Keratinocyte (primary cell): ENCODE results near the gene CCL27. TPM values are rescaled to one million over a fixed set of nuclear protein-coding genes. Genes with fewer than 3 reads are reported as not detected.

ENCODE experiments used
- DNase-seq: peaks from one replicate; pipeline ENCODE4 v3.0.0-alpha.2; 2011; ENCODE audit warnings: low read depth, missing footprints, low spot score
- FAIRE-seq: peaks from 2 replicates; lab custom pipeline; 2011; peaks lifted over from hg19 to GRCh38; lab: Jason Lieb, UNC
- H2AFZ ChIP-seq: 2 replicates; pipeline ENCODE4 v1.6.0; 2012; ENCODE audit warnings: low read length, control low read depth, inconsistent platforms; ENCODE audit not compliant: control insufficient read depth
- H3K27ac ChIP-seq: 2 replicates; pipeline ENCODE4 v1.5.1; 2011; ENCODE audit warnings: low read length; ENCODE audit not compliant: control insufficient read depth, insufficient read depth
- H3K27me3 ChIP-seq: 3 replicates; pipeline ENCODE4 v1.6.0; 2011; ENCODE audit warnings: low read length; ENCODE audit not compliant: control insufficient read depth, insufficient read depth; ENCODE audit errors: extremely low read depth
- H3K36me3 ChIP-seq, 2 experiments: 2 replicates in 1 of 2; 3 replicates in 1 of 2; pipeline ENCODE4 v1.5.1; 2011; ENCODE audit warnings: low read length in 2 of 2, mild to moderate bottlenecking in 1 of 2; ENCODE audit not compliant: control insufficient read depth in 2 of 2, insufficient read depth in 2 of 2; ENCODE audit errors: extremely low read depth in 1 of 2
- H3K4me1 ChIP-seq: 3 replicates; pipeline ENCODE4 v1.5.1; 2011; ENCODE audit warnings: low read length; ENCODE audit not compliant: control insufficient read depth, insufficient read depth; ENCODE audit errors: extremely low read depth
- H3K4me2 ChIP-seq: 3 replicates; pipeline ENCODE4 v1.6.0; 2011; ENCODE audit warnings: low read depth, low read length; ENCODE audit not compliant: control insufficient read depth, insufficient read depth; ENCODE audit errors: extremely low read depth
- H3K4me3 ChIP-seq, 3 experiments: fragments of 200-600 bp in 1 of 3; sonication (generic) in 1 of 3; 2 replicates in 2 of 3; 3 replicates in 1 of 3; pipeline ENCODE4 v1.5.1; 2011 to 2016; ENCODE audit warnings: low read length in 3 of 3, mild to moderate bottlenecking in 3 of 3, control low read depth in 2 of 3, inconsistent platforms in 1 of 3, low read depth in 1 of 3, mixed read lengths in 1 of 3, mixed run types in 1 of 3, moderate library complexity in 1 of 3; ENCODE audit not compliant: control insufficient read depth in 2 of 3, insufficient read depth in 2 of 3; ENCODE audit errors: extremely low read depth in 1 of 3
- H3K79me2 ChIP-seq: 2 replicates; pipeline ENCODE4 v1.6.0; 2012; ENCODE audit warnings: low read length; ENCODE audit not compliant: control insufficient read depth, insufficient read depth
- H3K9ac ChIP-seq: 3 replicates; pipeline ENCODE4 v1.6.0; 2011; ENCODE audit warnings: low read length; ENCODE audit not compliant: control insufficient read depth, insufficient read depth; ENCODE audit errors: extremely low read depth
- H3K9me1 ChIP-seq: 3 replicates; pipeline ENCODE4 v1.6.0; 2011; ENCODE audit warnings: low read length; ENCODE audit not compliant: control insufficient read depth, insufficient read depth; ENCODE audit errors: extremely low read depth
- H3K9me3 ChIP-seq: 2 replicates; pipeline ENCODE4 v1.5.1; 2012; ENCODE audit warnings: low read depth, low read length; ENCODE audit not compliant: control insufficient read depth
- H4K20me1 ChIP-seq: 3 replicates; pipeline ENCODE4 v1.6.0; 2011; ENCODE audit warnings: low read length; ENCODE audit not compliant: control insufficient read depth, insufficient read depth; ENCODE audit errors: extremely low read depth
- EZH2 ChIP-seq: IDR thresholded peaks from one replicate; pipeline ENCODE4 v1.6.1; 2012; ENCODE audit warnings: inconsistent platforms, mild to moderate bottlenecking, low read length, moderate library complexity
- dilution Hi-C: fragments of 300-500 bp; cut with MboI; formaldehyde crosslinking; loops from one replicate; pipeline ENCODE4 v1.7.0; 2020; ENCODE audit warnings: low sequenced_read_pairs; ENCODE audit not compliant: extremely low pct_ligation_motif_present
- polyA plus RNA-seq, 5 experiments: library from polyadenylated mRNA; depleted of rRNA in 3 of 5; stranded (reverse) in 3 of 5; stranded (forward) in 1 of 5; unstranded in 1 of 5; fragments of >200 nt; gene quantifications; 1 replicate in 1 of 5; 2 replicates in 3 of 5; 3 replicates in 1 of 5; pipeline versions ENCODE4 v1.2.1 to v1.2.3, GENCODE V29; 2011 to 2012; ENCODE audit warnings: missing spikeins in 2 of 5, low read depth in 1 of 5, low replicate concordance in 1 of 5
- TF ChIP-seq, protein P1 (sequence below), 3 experiments: IDR thresholded peaks in 1 of 3; conservative IDR thresholded peaks in 1 of 3; optimal IDR thresholded peaks in 1 of 3; 2 replicates in 2 of 3; 3 replicates in 1 of 3; pipeline versions ENCODE3 to v1.5.1; 2011; ENCODE audit warnings: low read length in 3 of 3, mild to moderate bottlenecking in 3 of 3, moderate library complexity in 2 of 3, control low read depth in 1 of 3, inconsistent platforms in 1 of 3; ENCODE audit not compliant: insufficient read depth in 2 of 3; ENCODE audit errors: extremely low read depth in 1 of 3

CCL27 gene
- polyA plus RNA-seq, 1 donor (not counting 4 experiments of a cell fraction or from before 2014, with no cell fraction given), result 0.46 TPM

DNA sequence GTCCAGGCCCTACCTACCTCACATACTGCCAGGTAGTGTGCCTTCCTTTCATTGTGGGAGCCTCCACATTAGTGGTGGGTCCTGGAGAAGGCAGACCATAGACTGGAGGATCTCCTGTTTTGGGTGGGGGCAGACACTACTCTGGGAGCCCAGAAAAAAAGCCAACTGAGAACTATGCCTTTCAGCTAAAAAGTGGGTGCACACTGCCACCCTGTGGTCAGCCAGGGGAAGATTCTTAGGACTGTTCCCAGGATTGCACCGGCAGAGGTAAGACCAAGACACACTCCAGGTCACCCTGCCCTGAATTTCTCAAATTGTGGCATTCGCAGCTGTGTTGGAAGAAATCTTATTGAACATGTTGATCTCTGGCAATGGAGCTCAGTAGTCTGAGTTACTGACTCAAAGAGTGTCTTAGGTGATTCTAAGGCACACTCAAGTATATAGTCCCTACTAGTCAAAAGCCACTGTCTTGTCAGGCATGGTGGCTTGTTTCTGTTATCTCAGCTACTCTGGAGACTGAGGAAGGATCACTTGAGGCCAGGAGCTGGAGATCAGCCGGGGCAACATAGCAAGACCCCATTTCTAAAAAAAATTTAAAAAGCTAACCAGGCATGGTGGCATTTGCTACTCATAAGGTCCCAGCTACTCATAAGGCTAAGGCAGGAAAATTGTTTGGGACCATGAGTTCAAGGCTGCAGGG lies 28.5 kb downstream of the CCL27 start:
- peaks cover 2% of the 10 kb centered on the region for H4K20me1 ChIP-seq
- no peak for DNase-seq
- no peaks in the 10 kb centered on the region for H3K9me1 ChIP-seq
- no peak overlapping the region for H3K4me3 ChIP-seq
- no peak overlapping the region for H3K9ac ChIP-seq
- TF ChIP-seq EZH2, result no peak
- TF ChIP-seq, protein P1, sequence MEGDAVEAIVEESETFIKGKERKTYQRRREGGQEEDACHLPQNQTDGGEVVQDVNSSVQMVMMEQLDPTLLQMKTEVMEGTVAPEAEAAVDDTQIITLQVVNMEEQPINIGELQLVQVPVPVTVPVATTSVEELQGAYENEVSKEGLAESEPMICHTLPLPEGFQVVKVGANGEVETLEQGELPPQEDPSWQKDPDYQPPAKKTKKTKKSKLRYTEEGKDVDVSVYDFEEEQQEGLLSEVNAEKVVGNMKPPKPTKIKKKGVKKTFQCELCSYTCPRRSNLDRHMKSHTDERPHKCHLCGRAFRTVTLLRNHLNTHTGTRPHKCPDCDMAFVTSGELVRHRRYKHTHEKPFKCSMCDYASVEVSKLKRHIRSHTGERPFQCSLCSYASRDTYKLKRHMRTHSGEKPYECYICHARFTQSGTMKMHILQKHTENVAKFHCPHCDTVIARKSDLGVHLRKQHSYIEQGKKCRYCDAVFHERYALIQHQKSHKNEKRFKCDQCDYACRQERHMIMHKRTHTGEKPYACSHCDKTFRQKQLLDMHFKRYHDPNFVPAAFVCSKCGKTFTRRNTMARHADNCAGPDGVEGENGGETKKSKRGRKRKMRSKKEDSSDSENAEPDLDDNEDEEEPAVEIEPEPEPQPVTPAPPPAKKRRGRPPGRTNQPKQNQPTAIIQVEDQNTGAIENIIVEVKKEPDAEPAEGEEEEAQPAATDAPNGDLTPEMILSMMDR (optimal IDR thresholded peaks at IDR 0.05 in 1 of 3, IDR thresholded peaks at IDR 0.05 in 1 of 3, conservative IDR thresholded peaks at IDR 0.05 in 1 of 3; ENCODE audit: extremely low read depth in 1 of 3, insufficient read depth in 2 of 3, low read length in 3 of 3), result peak; percentile 75 to 92 (median 91)
- peak; percentile 74 for FAIRE-seq
- dilution Hi-C loops, result no loop called here
- H3K27ac ChIP-seq, result no peak overlapping the region
- H3K27me3 ChIP-seq, result peaks cover 13% of the 10 kb centered on the region
- H2AFZ ChIP-seq, result no peak overlapping the region
- H3K4me1 ChIP-seq, result peaks cover 28% of the 10 kb centered on the region
- no peaks in the 10 kb centered on the region for H3K9me3 ChIP-seq
- H3K36me3 ChIP-seq, result peaks cover 11 to 12% of the 10 kb centered on the region in 2 experiments
- H3K4me2 ChIP-seq, result no peak overlapping the region
- H3K79me2 ChIP-seq, result peaks cover 25% of the 10 kb centered on the region

DNA sequence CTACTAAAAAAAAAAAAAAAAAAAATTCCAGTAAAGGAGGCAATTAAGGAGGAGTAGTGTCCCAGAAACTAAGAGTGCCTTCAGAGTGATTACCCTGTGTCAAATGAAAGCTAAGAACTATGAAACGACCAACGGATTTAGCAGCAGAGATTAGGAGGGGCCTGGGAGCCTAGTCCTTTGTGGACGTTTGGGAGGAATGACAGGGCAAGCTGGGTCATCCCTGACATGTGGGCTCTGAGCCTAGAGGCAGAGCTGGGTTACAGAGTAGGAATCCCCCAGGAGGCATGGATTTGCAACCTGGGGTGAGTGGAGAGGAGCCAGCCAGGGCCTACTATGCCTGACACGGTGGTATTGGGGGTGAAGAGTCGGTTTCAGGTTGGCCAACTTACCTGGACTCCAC lies 29.3 kb downstream of the CCL27 start:
- no peak for DNase-seq
- Histone ChIP-seq H3K27ac (no peak overlapping the region), H2AFZ (no peak overlapping the region), H4K20me1 (peaks cover 2% of the 10 kb centered on the region), H3K9me1 (no peaks in the 10 kb centered on the region), H3K4me1 (peaks cover 22% of the 10 kb centered on the region), H3K9me3 (no peaks in the 10 kb centered on the region), H3K4me3 (no peak overlapping the region), H3K27me3 (peaks cover 20% of the 10 kb centered on the region), H3K9ac (no peak overlapping the region), H3K36me3 (peaks cover 11 to 12% of the 10 kb centered on the region in 2 experiments), H3K79me2 (peaks cover 25% of the 10 kb centered on the region), H3K4me2 (no peak overlapping the region)
- dilution Hi-C loops, result no loop called here
- FAIRE-seq, result no peak
- TF ChIP-seq EZH2, result no peak
- TF ChIP-seq, protein P1 (optimal IDR thresholded peaks at IDR 0.05 in 1 of 3, IDR thresholded peaks at IDR 0.05 in 1 of 3, conservative IDR thresholded peaks at IDR 0.05 in 1 of 3; ENCODE audit: extremely low read depth in 1 of 3, insufficient read depth in 2 of 3, low read length in 3 of 3), result no peak
